ENCODE results near the gene VWA1. TPM values are rescaled to one million over a fixed set of nuclear protein-coding genes. Genes with fewer than 3 reads are reported as not detected.

The VWA1 gene
- total RNA-seq, 3 donors from 2014 or later: 13.0 to 44.8 (median 35.7) TPM

DNA sequence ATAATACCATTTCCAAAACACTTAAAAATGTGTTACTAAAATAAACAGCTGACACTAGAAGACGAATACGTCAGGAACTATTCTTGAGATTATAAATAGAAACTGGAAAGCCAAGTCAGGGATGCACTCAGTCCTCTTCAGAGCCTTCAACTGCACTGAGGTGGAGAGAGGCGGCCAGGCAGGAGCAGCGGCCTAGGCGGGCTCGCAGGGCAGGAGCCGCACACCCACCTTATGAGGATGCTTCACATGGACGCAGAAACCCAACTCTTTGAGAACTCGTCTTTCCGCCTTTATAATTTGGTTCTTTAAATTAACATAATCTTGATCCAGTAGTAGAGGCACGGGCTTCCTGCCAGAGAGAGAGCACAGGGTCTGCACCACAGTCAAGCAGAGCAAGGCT lies 40.3 kb upstream of the VWA1 start:
- no peak for TF ChIP-seq POLR2AphosphoS5 (IDR thresholded peaks at IDR 0.05)
- TF ChIP-seq POLR2A (IDR thresholded peaks at IDR 0.05): no peak
- intact Hi-C loops (cut with DNase I; ENCODE audit: low total_unique reads): no loop called here
- DNase-seq (ENCODE audit: low spot score in 2 of 2): no peak
- no peaks in the 10 kb centered on the region for H3K27me3 ChIP-seq
- H3K9me3 ChIP-seq: no peaks in the 10 kb centered on the region
- no peak overlapping the region for H3K27ac ChIP-seq
- H3K36me3 ChIP-seq: peaks cover 20% of the 10 kb centered on the region
- H3K4me1 ChIP-seq: peaks cover 0 to 11% of the 10 kb centered on the region in 2 donors
- H3K4me3 ChIP-seq: no peak overlapping the region

DNA sequence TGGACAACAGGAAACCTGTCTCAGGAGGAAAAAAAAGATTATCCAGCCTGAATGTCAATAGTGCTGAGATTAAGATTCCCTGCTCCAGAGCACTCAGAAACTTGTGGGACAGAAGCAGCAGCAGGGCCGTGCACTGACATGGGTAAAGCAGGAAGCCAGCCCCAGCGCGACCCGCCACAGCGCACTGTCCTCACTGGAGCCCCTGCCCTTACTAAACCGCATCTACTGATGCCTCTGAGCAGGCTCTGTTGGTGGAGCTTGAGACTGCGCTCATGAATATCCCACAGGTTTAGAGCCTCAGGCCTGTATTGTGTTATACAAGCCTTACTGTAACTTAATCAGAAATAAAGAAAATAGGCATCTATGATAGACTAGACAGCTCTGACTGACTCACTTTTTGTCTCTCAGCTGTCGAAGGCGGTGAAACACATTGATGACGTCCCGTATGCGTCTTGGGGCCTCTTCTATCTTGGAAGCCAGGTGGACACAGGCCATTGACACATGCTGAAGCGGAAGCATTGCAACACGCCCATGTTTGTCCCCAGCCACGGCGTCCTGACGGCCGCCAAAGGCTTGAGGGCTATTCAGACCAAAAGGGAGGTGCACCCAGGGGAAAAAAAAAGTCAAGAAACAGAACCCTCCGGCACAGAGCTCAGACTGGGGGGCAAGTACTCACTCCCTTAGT lies 37.5 kb upstream of the VWA1 start:
- peak overlapping the region in 1 of 2 donors; percentile 82 for H3K27ac ChIP-seq
- intact Hi-C loops (cut with DNase I; ENCODE audit: low total_unique reads): no loop called here
- H3K4me1 ChIP-seq: peaks cover 0 to 18% of the 10 kb centered on the region in 2 donors
- H3K27me3 ChIP-seq: no peaks in the 10 kb centered on the region
- no peaks in the 10 kb centered on the region for H3K9me3 ChIP-seq
- TF ChIP-seq, protein P1, sequence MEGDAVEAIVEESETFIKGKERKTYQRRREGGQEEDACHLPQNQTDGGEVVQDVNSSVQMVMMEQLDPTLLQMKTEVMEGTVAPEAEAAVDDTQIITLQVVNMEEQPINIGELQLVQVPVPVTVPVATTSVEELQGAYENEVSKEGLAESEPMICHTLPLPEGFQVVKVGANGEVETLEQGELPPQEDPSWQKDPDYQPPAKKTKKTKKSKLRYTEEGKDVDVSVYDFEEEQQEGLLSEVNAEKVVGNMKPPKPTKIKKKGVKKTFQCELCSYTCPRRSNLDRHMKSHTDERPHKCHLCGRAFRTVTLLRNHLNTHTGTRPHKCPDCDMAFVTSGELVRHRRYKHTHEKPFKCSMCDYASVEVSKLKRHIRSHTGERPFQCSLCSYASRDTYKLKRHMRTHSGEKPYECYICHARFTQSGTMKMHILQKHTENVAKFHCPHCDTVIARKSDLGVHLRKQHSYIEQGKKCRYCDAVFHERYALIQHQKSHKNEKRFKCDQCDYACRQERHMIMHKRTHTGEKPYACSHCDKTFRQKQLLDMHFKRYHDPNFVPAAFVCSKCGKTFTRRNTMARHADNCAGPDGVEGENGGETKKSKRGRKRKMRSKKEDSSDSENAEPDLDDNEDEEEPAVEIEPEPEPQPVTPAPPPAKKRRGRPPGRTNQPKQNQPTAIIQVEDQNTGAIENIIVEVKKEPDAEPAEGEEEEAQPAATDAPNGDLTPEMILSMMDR (IDR thresholded peaks at IDR 0.05): no peak
- no peak for TF ChIP-seq POLR2A (IDR thresholded peaks at IDR 0.05)
- no peak for TF ChIP-seq POLR2AphosphoS5 (IDR thresholded peaks at IDR 0.05)
- peak overlapping the region; percentile 94 to 100 (median 99) for H3K4me3 ChIP-seq
- peaks cover 10% of the 10 kb centered on the region for H3K36me3 ChIP-seq
- no peak for DNase-seq (ENCODE audit: low spot score in 2 of 2)

DNA sequence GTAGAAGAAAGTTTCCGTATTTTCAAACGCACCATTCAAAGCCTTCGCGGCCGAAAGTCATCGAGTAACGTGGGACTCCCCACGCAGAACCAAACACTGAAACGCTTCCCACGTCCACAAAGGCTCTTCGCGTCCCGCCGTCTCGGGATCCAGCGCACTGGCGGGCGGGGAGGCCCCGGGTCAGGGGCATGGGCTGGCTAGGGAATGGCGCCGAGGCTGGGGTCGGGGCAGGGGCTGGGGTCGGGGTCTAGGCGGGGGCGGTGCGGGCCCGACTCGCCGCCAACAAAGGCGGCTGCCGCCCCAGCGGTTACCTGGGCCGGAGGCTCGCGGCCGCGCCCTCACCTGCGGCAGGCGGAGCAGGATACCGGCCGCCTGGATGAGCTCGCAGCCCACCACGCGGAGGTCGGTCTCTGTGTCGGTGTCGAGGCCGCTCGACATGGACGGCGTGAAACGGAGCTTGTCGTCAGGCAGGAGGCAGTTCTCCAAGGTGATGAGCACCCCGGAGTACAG lies 36.8 kb upstream of the VWA1 start:
- H3K9me3 ChIP-seq: no peaks in the 10 kb centered on the region
- H3K4me3 ChIP-seq: peak overlapping the region; percentile 94 to 100 (median 99)
- H3K27me3 ChIP-seq: no peaks in the 10 kb centered on the region
- peaks cover 10% of the 10 kb centered on the region for H3K36me3 ChIP-seq
- H3K4me1 ChIP-seq: peaks cover 0 to 18% of the 10 kb centered on the region in 2 donors
- DNase-seq (ENCODE audit: low spot score in 2 of 2): no peak
- TF ChIP-seq, protein P1 (IDR thresholded peaks at IDR 0.05): no peak
- no peak for TF ChIP-seq POLR2AphosphoS5 (IDR thresholded peaks at IDR 0.05)
- no peak for TF ChIP-seq POLR2A (IDR thresholded peaks at IDR 0.05)
- peak overlapping the region; percentile 82 to 88 for H3K27ac ChIP-seq
- intact Hi-C loops (cut with DNase I; ENCODE audit: low total_unique reads): no loop called here

DNA sequence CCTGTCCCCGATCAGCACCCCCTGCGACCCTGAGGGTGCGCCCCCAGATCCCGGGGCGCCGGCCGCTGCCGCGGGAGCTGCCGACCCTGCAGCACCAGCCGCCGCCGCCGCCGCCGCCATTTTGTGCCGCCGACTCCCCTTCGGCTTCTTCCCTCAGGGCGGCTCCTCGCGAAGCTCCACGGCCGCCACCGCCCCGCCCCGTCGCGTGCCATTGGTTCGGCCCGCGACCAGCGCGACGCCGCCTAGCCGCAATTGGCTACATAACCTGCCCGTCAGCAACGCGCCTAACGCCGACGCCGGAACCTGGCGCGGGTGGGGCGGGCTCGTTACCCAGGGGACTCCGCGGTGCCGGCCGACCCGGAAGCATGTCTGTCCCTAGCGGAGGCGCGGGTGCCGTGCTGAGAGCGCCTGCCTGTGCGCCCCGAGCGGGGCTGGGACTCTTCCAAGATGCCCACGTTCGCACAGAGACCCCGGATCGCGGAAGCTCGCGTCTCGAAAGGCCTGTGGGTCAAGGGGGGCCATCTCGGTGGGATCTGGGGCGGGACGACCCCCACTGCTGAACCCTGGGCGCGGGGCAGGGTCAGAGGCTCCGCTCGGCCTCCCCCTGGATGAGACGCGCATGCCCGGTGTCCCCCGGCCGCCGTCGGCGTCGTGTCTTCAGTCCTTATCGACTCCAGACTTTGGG lies 36.2 kb upstream of the VWA1 start, which contains the start of gene CCNL2:
Gene CCNL2 (minus strand): TSS at position 149 of the 685 bp plus-strand sequence. CDS start 29 bp downstream, at position 120.
- Histone ChIP-seq H3K4me3 (peak within 1 kb of the TSS; percentile 94 to 100 (median 99)), H3K4me1 (peaks cover 0 to 18% of the 10 kb centered on the region in 2 donors), H3K36me3 (peaks cover 10% of the 10 kb centered on the region), H3K27me3 (no peaks in the 10 kb centered on the region), H3K9me3 (no peaks in the 10 kb centered on the region), H3K27ac (peak within 1 kb of the TSS; percentile 82 to 88)
- peak; percentile 97 to 99 for DNase-seq (ENCODE audit: low spot score in 2 of 2)
- intact Hi-C loops (cut with DNase I; ENCODE audit: low total_unique reads): no loop called here
- TF ChIP-seq POLR2AphosphoS5 (IDR thresholded peaks at IDR 0.05) (peak; percentile 76 to 94 (median 88)), POLR2A (IDR thresholded peaks at IDR 0.05) (no peak)
- TF ChIP-seq, protein P1 (IDR thresholded peaks at IDR 0.05): peak; percentile 77 to 85 (median 84)

DNA sequence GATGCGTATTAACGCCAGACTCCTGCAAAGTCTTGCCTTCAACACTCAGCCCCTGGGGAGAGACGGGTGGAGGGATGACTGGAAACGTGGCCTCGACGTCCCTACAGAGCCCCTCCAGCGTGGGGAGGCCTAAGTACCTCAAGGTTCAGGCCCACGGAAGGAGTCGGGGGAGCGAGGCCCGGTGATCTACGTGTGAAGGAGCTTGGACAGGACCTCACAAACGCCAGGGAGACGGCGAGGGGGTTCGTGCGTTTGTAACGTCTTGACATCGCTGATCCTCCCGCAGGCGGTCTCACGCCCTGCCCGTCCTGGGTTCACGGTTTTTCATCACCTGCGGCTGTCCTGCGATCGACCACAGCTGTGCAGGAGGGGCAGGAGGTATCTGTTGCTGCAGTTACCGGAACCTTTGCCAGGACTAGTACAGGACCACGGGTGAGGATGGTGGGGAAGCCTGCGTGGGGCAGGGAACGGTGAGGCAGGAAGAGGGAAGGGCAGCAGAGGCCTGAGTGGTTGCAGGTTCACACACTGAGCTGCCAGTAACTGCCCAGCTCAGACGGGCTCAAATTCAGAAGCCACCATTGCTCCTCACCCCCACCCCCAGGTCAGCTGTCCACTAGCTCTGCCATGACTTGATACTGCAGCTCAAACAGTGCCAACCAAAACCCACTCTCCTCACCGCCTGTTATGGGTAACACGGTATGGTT lies 35.5 kb upstream of the VWA1 start:
- TF ChIP-seq POLR2AphosphoS5 (IDR thresholded peaks at IDR 0.05) (no peak), POLR2A (IDR thresholded peaks at IDR 0.05) (no peak)
- TF ChIP-seq, protein P1 (IDR thresholded peaks at IDR 0.05): no peak
- Histone ChIP-seq H3K27me3 (no peaks in the 10 kb centered on the region), H3K9me3 (no peaks in the 10 kb centered on the region), H3K27ac (peak overlapping the region; percentile 82 to 88), H3K4me3 (peak overlapping the region; percentile 94 to 100 (median 99)), H3K36me3 (peaks cover 8% of the 10 kb centered on the region), H3K4me1 (peaks cover 0 to 18% of the 10 kb centered on the region in 2 donors)
- intact Hi-C loops (cut with DNase I; ENCODE audit: low total_unique reads): no loop called here
- DNase-seq (ENCODE audit: low spot score in 2 of 2): no peak

Measured in breast epithelium (tissue), 4 donors.